WERI-Rb-1 (cell line): ENCODE data around the gene SNIP1.
"Not testable (repeated sequence)": the region's sequence is repeated elsewhere in the genome, so short reads cannot be mapped to it uniquely, and the experiment has no call there.

Experiments
- DNase-seq: peaks from one replicate; pipeline ENCODE4 v3.0.0-alpha.2; 2020
- H3K27ac ChIP-seq: fragments of 250-450 bp; sonication (Bioruptor Pico); 2 replicates; pipeline ENCODE4 v1.5.1; 2020; ENCODE audit warnings: mild to moderate bottlenecking, moderate library complexity
- H3K27me3 ChIP-seq: fragments of 250-450 bp; sonication (Bioruptor Pico); 2 replicates; pipeline ENCODE4 v1.5.1; 2021; ENCODE audit warnings: mild to moderate bottlenecking, low read depth, moderate library complexity; ENCODE audit not compliant: insufficient read depth, severe bottlenecking
- H3K36me3 ChIP-seq: fragments of 250-450 bp; sonication (Bioruptor Pico); 2 replicates; pipeline ENCODE4 v1.5.1; 2020; ENCODE audit warnings: mild to moderate bottlenecking, moderate library complexity
- H3K4me3 ChIP-seq: 2 replicates; pipeline ENCODE4 v1.5.1; 2011; ENCODE audit warnings: low read depth, mild to moderate bottlenecking, control low read depth, low read length
- H3K9me3 ChIP-seq: fragments of 250-450 bp; sonication (Bioruptor Pico); 2 replicates; pipeline ENCODE4 v1.5.1; 2021; ENCODE audit warnings: mild to moderate bottlenecking, moderate library complexity; ENCODE audit not compliant: severe bottlenecking
- CTCF ChIP-seq: IDR thresholded peaks from 2 replicates; pipeline ENCODE4 v1.5.1; 2011; ENCODE audit warnings: low read depth, mild to moderate bottlenecking, control low read depth, inconsistent platforms, low read length

The SNIP1 gene

DNA sequence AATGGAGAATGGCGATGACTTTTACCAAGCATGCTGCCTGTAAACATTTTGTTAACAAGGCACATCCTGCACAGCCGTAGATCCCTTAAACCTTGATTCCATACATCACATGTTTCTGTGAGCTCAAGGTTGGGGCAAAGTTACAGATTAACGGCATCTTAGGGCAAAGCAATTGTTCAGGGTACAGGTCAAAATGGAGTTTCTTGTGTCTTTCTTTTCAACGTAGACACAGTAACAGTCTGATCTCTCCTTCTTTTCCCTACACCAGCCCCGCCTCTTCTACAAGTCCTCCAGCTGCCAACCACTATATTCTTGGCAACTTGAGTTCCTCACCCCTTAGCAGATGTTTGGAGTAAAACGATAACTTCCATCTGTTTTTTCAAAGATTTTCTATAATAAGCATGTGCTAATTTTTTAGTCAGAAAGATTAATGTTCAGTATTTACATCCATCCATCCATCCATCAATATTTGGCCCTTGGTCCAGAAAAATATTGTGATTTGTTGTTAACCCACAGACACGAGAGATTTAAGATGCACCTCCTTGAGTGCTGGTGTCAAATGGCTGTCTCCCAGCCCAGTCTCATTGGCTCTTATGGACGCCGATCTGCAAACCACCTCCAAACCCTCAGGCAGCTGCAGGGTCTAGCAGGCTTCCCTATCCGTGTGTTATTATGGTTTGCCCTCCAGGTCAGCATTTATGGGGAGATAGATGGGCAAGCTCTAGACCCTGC lies 6.5 kb upstream of the SNIP1 start:
- no peak for TF ChIP-seq CTCF

DNA sequence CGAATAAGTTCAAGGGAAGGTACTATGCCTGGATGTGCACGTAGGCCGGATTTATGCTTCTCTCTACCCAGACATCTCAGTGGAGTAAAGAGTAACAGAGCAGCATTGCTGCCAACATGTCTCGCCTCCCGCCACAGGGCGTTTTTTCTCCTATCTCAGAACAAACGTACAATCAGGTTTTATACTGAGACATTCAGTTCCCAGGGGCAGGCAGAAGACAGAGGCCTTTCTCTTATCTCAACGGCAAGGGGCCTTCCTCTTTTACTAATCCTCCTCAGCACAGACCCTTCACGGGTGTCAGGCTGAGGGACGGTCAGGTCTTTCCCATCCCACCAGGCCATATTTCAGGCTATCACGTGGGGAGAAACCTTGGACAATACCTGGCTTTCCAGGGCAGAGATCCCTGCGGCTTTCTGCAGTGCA lies 5.9 kb upstream of the SNIP1 start:
- not testable (repeated sequence) for H3K27me3 ChIP-seq, H3K27ac ChIP-seq, H3K4me3 ChIP-seq, DNase-seq, H3K9me3 ChIP-seq
- H3K36me3 ChIP-seq: peaks cover 22% of the 10 kb centered on the region

More for the DNA sequence above, 6.5 kb upstream of the SNIP1 start:
- H3K27ac ChIP-seq: no peak overlapping the region
- DNase-seq: no peak
- no peak overlapping the region for H3K4me3 ChIP-seq
- peaks cover 28% of the 10 kb centered on the region for H3K36me3 ChIP-seq
- H3K9me3 ChIP-seq: no peaks in the 10 kb centered on the region
- no peaks in the 10 kb centered on the region for H3K27me3 ChIP-seq

DNA sequence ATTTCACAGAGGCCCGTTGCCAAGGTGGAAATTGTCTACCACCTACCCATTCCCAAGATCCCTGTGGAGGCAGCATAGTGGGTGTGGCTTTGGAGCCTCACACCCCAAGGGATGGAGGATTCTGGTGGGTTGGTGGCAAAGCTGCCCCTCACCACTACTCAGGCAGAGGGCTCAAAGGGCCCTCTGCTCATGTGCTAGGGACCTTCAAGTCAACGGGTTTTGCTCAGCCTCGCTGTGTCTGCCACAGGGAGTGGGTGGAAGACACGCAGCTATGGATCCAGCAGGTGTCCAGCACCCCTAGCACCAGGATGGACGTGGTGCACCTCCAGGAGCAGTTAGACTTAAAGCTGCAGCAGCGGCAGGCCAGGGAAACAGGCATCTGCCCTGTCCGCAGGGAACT lies 5.0 kb upstream of the SNIP1 start:
- no peak for DNase-seq
- H3K4me3 ChIP-seq: no peak overlapping the region
- no peak overlapping the region for H3K27ac ChIP-seq
- no peak for TF ChIP-seq CTCF
- no peaks in the 10 kb centered on the region for H3K27me3 ChIP-seq
- peaks cover 18% of the 10 kb centered on the region for H3K36me3 ChIP-seq
- H3K9me3 ChIP-seq: peaks cover 7% of the 10 kb centered on the region

- no peak for DNase-seq
- Histone ChIP-seq H3K27me3 (no peaks in the 10 kb centered on the region), H3K27ac (no peak overlapping the region), H3K9me3 (peaks cover 7% of the 10 kb centered on the region), H3K4me3 (no peak overlapping the region), H3K36me3 (peaks cover 21% of the 10 kb centered on the region)
- no peak for TF ChIP-seq CTCF
Measured at GRCh38 chr1:37558411-37558810, 4.3 kb upstream of the SNIP1 start.

- Histone ChIP-seq H3K27me3 (no peaks in the 10 kb centered on the region), H3K9me3 (peaks cover 7% of the 10 kb centered on the region), H3K36me3 (peaks cover 18% of the 10 kb centered on the region), H3K27ac (no peak overlapping the region), H3K4me3 (no peak overlapping the region)
- TF ChIP-seq CTCF: no peak
- no peak for DNase-seq
Measured at GRCh38 chr1:37557402-37557801, 3.3 kb upstream of the SNIP1 start.

DNA sequence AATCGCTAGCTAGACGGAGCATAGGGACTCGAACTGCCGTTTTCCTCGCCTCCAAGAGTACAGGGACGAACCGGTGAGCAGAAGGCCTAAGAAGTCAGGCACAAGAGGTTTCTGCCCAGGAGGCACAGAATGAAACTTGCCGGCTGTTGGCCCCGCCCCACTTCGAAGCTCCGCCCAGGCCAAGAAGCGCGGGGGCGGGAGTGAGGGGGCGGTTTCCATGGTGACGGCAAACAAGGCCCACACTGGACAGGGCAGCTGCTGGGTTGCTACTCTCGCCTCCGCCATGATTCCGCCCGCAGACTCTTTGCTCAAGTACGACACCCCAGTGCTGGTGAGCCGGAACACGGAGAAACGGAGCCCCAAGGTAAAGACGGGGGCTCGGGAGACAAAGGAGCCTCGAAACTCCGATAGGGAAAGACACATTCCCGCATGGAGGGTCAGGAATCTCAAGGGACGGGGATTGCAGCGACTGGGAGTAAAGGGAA lies 2.7 kb upstream of the SNIP1 start, which contains the start of gene DNALI1:
DNALI1 (plus strand) TSS at position 229 of the 485 bp plus-strand sequence; CDS start at position 284, 55 bp downstream.
- peaks cover 18% of the 10 kb centered on the region for H3K36me3 ChIP-seq
- peaks cover 7% of the 10 kb centered on the region for H3K9me3 ChIP-seq
- peak; percentile 67 for DNase-seq
- H3K27me3 ChIP-seq: no peaks in the 10 kb centered on the region
- H3K27ac ChIP-seq: no peak within 1 kb of the TSS
- no peak for TF ChIP-seq CTCF
- peak within 1 kb of the TSS; percentile 19 for H3K4me3 ChIP-seq
